Neural cell (in vitro differentiated cells): ENCODE measurements around the gene ABCA1. TPM values are rescaled to one million over a fixed set of nuclear protein-coding genes. Genes with fewer than 3 reads are reported as not detected.

ENCODE experiments used
- H2AFZ ChIP-seq: fragments of 200-600, 300-800 bp; sonication (generic), shearing (Covaris generic); 2 replicates; pipeline ENCODE4 v1.6.0; 2014; ENCODE audit warnings: low read depth, mild to moderate bottlenecking, antibody characterized with exemption, low read length, moderate library complexity
- H3F3A ChIP-seq: fragments of 200-600 bp; shearing (Covaris generic); 2 replicates; pipeline ENCODE4 v1.6.1; 2016; ENCODE audit warnings: mild to moderate bottlenecking, moderate library complexity, mixed read lengths, antibody characterized with exemption, low read length; ENCODE audit not compliant: insufficient read depth, poor library complexity, severe bottlenecking
- H3K27ac ChIP-seq: fragments of 200-600, 300-800 bp; sonication (generic), shearing (Covaris generic); 2 replicates; pipeline ENCODE4 v1.5.1; 2014; ENCODE audit warnings: mild to moderate bottlenecking, low read length, moderate library complexity
- H3K27me3 ChIP-seq: fragments of 300-800, 200-600 bp; sonication (generic), shearing (Covaris generic); 2 replicates; pipeline ENCODE4 v1.6.0; 2014; ENCODE audit warnings: mild to moderate bottlenecking, low read depth, low read length, moderate library complexity; ENCODE audit not compliant: insufficient read depth
- H3K36me3 ChIP-seq: fragments of 300-800, 200-600 bp; sonication (generic), shearing (Covaris generic); 2 replicates; pipeline ENCODE4 v1.5.1; 2014; ENCODE audit warnings: mild to moderate bottlenecking, antibody characterized with exemption, low read length, moderate library complexity; ENCODE audit not compliant: insufficient read depth
- H3K4me2 ChIP-seq: fragments of 300-800, 200-600 bp; sonication (generic), shearing (Covaris generic); 2 replicates; pipeline ENCODE4 v1.6.0; 2014; ENCODE audit warnings: mild to moderate bottlenecking, low read length
- H3K4me3 ChIP-seq: fragments of 300-800, 200-600 bp; sonication (generic), shearing (Covaris generic); 2 replicates; pipeline ENCODE4 v1.5.1; 2014; ENCODE audit warnings: mild to moderate bottlenecking, low read length, moderate library complexity
- H3K79me2 ChIP-seq: fragments of 200-600 bp; shearing (Covaris generic); replicated peaks from 2 replicates; pipeline ENCODE4 v1.6.0; 2014; ENCODE audit warnings: mild to moderate bottlenecking, low read length, moderate library complexity; ENCODE audit not compliant: insufficient read depth
- H3K9ac ChIP-seq: fragments of 300-800, 200-600 bp; sonication (generic), shearing (Covaris generic); 2 replicates; pipeline ENCODE4 v1.6.1; 2016; ENCODE audit warnings: mild to moderate bottlenecking, low read length, mixed read lengths
- H3K9me2 ChIP-seq: fragments of 200-600 bp; shearing (Covaris generic); 2 replicates; pipeline ENCODE4 v1.6.1; 2016; ENCODE audit warnings: mild to moderate bottlenecking, low read length, mixed read lengths; ENCODE audit not compliant: insufficient read depth
- H3K9me3 ChIP-seq: fragments of 200-600, 300-800 bp; sonication (generic), shearing (Covaris generic); 2 replicates; pipeline ENCODE4 v1.6.1; 2016; ENCODE audit warnings: mild to moderate bottlenecking, mixed run types, low read length, moderate library complexity, mixed read lengths
- H4K20me1 ChIP-seq: fragments of 200-600 bp; shearing (Covaris generic); 2 replicates; pipeline ENCODE4 v1.6.1; 2016; ENCODE audit warnings: mild to moderate bottlenecking, mixed run types; ENCODE audit not compliant: insufficient read depth
- CTCF ChIP-seq: fragments of 450-650 bp; IDR thresholded peaks from 2 replicates; pipeline ENCODE4 v1.5.1; 2014; ENCODE audit warnings: antibody characterized with exemption, mild to moderate bottlenecking, moderate library complexity; ENCODE audit not compliant: poor library complexity, severe bottlenecking
- EP300 ChIP-seq: fragments of 450-650 bp; conservative IDR thresholded peaks from 2 replicates; pipeline ENCODE4 v1.6.1; 2014; ENCODE audit warnings: antibody characterized with exemption, mild to moderate bottlenecking, moderate library complexity; ENCODE audit not compliant: poor library complexity, severe bottlenecking
- EZH2 ChIP-seq: fragments of 200-600, 300-800 bp; shearing (Covaris generic), sonication (generic); IDR thresholded peaks from 2 replicates; pipeline ENCODE4 v1.6.1; 2014; ENCODE audit warnings: antibody characterized with exemption, low read length, borderline replicate concordance, mild to moderate bottlenecking; ENCODE audit not compliant: insufficient read depth, poor library complexity, severe bottlenecking
- MXI1 ChIP-seq: fragments of 450-650 bp; conservative IDR thresholded peaks from 2 replicates; pipeline ENCODE4 v1.6.1; 2014; ENCODE audit warnings: antibody characterized with exemption, mild to moderate bottlenecking; ENCODE audit not compliant: poor library complexity, severe bottlenecking
- POLR2AphosphoS5 ChIP-seq: IDR thresholded peaks from 2 replicates; pipeline ENCODE4 v1.6.1; 2012
- RAD21 ChIP-seq: fragments of 450-650 bp; conservative IDR thresholded peaks from 2 replicates; pipeline ENCODE4 v1.6.1; 2014; ENCODE audit warnings: antibody characterized with exemption, mild to moderate bottlenecking, moderate library complexity
- REST ChIP-seq: IDR thresholded peaks from 2 replicates; pipeline ENCODE4 v1.6.1; 2012; ENCODE audit warnings: borderline replicate concordance
- SMC3 ChIP-seq: fragments of 450-650 bp; conservative IDR thresholded peaks from 2 replicates; pipeline ENCODE4 v1.6.1; 2014; ENCODE audit warnings: antibody characterized with exemption, mild to moderate bottlenecking, moderate library complexity; ENCODE audit not compliant: poor library complexity
- TAF1 ChIP-seq: IDR thresholded peaks from 2 replicates; pipeline ENCODE4 v1.6.1; 2012; ENCODE audit warnings: low read depth
- polyA plus RNA-seq: library from polyadenylated mRNA; depleted of rRNA; stranded (reverse); fragments of >200 nt; gene quantifications from 2 replicates; pipeline ENCODE4 v1.2.3, GENCODE V29; 2014

ABCA1 gene
- polyA plus RNA-seq, 1 donor from 2014 or later, result 5.2 TPM

GRCh38 chr9:104817437-104817836 is 110.5 kb downstream of the ABCA1 start:
- H3K79me2 ChIP-seq, result no peaks in the 10 kb centered on the region
- H2AFZ ChIP-seq, result no peak overlapping the region
- H4K20me1 ChIP-seq, result no peaks in the 10 kb centered on the region
- H3K9ac ChIP-seq, result no peak overlapping the region
- no peaks in the 10 kb centered on the region for H3K9me3 ChIP-seq
- TF ChIP-seq SMC3, result no peak
- H3K27me3 ChIP-seq, result no peaks in the 10 kb centered on the region
- no peaks in the 10 kb centered on the region for H3K9me2 ChIP-seq
- H3K27ac ChIP-seq, result no peak overlapping the region
- no peaks in the 10 kb centered on the region for H3F3A ChIP-seq
- no peak overlapping the region for H3K4me3 ChIP-seq
- H3K36me3 ChIP-seq, result peaks cover 20% of the 10 kb centered on the region
- H3K4me2 ChIP-seq, result no peak overlapping the region

GRCh38 chr9:104815851-104816565 is 111.9 kb downstream of the ABCA1 start:
- Histone ChIP-seq H3K9me3 (no peaks in the 10 kb centered on the region), H2AFZ (no peak overlapping the region), H3K4me2 (no peak overlapping the region), H3K9me2 (no peaks in the 10 kb centered on the region), H3F3A (no peaks in the 10 kb centered on the region), H3K36me3 (peaks cover 15% of the 10 kb centered on the region), H3K27me3 (no peaks in the 10 kb centered on the region), H3K9ac (no peak overlapping the region), H3K27ac (no peak overlapping the region), H4K20me1 (no peaks in the 10 kb centered on the region), H3K79me2 (no peaks in the 10 kb centered on the region), H3K4me3 (no peak overlapping the region)
- no peak for TF ChIP-seq EP300
- TF ChIP-seq POLR2AphosphoS5, result no peak
- TF ChIP-seq EZH2, result no peak
- TF ChIP-seq TAF1, result no peak
- TF ChIP-seq REST, result no peak
- TF ChIP-seq CTCF, result no peak
- TF ChIP-seq SMC3, result no peak
- TF ChIP-seq MXI1, result no peak
- TF ChIP-seq RAD21, result no peak
